Stimulated activated CD4-positive, alpha-beta T cell treated with anti-CD3 and anti-CD28 coated beads, Interleukin-2, amount 100 ng/mL, for 24 hours (primary cell): ENCODE data around the gene SLPI.

Source experiments
- DNase-seq, 2 donors: peaks; one replicate each; pipeline ENCODE4 v3.0.0-alpha.2; 2020

The SLPI gene

GRCh38 chr20:45254383-45255262 lies at the start of gene SLPI:
TSS of gene SLPI (minus strand) at chr20:45254564. CDS start at chr20:45254543, 21 bp downstream.
- no peak for DNase-seq

- DNase-seq, result no peak
Observed at GRCh38 chr20:45303586-45304463, 49.5 kb upstream of the SLPI start.

GRCh38 chr20:45301824-45302271 lies 47.5 kb upstream of the SLPI start:
- no peak for DNase-seq

GRCh38 chr20:45300961-45301360 lies 46.6 kb upstream of the SLPI start:
- peak; percentile 42 to 57 for DNase-seq

GRCh38 chr20:45299786-45300185 lies 45.4 kb upstream of the SLPI start:
- DNase-seq, result no peak

- no peak for DNase-seq
Observed at GRCh38 chr20:45297786-45298497, 43.6 kb upstream of the SLPI start.

GRCh38 chr20:45294659-45295058 lies 40.3 kb upstream of the SLPI start:
- DNase-seq, result no peak

GRCh38 chr20:45294003-45294368 lies 39.6 kb upstream of the SLPI start:
- no peak for DNase-seq

GRCh38 chr20:45293041-45294002 lies 39.0 kb upstream of the SLPI start:
- peak; percentile 89 to 93 for DNase-seq

GRCh38 chr20:45292343-45292742 lies 38.0 kb upstream of the SLPI start:
- DNase-seq, result no peak

- DNase-seq, result no peak
Observed at GRCh38 chr20:45291526-45291925, 37.2 kb upstream of the SLPI start.

GRCh38 chr20:45290677-45291355 lies 36.5 kb upstream of the SLPI start:
- DNase-seq, result peak; percentile 75 to 76

GRCh38 chr20:45289942-45290676 lies 35.7 kb upstream of the SLPI start:
- no peak for DNase-seq

- no peak for DNase-seq
Observed at GRCh38 chr20:45288860-45289259, 34.5 kb upstream of the SLPI start.

GRCh38 chr20:45288376-45288775 lies 34.0 kb upstream of the SLPI start:
- DNase-seq, result no peak

GRCh38 chr20:45283551-45284057 lies 29.2 kb upstream of the SLPI start:
- no peak for DNase-seq

- no peak for DNase-seq
Observed at GRCh38 chr20:45282700-45283550, 28.6 kb upstream of the SLPI start.

- no peak for DNase-seq
Observed at GRCh38 chr20:45279992-45280391, 25.6 kb upstream of the SLPI start.

GRCh38 chr20:45275338-45275737 lies 21.0 kb upstream of the SLPI start:
- DNase-seq, result no peak
